ENCODE data around the gene ZBTB14.

The ZBTB14 gene

GRCh38 chr18:5294113-5294456, 1.4 kb downstream of the ZBTB14 start:
- peak overlapping the region; percentile 88 for H3K4me3 ChIP-seq (ENCODE audit: low read length)
- TF ChIP-seq CTCF (conservative IDR thresholded peaks at IDR 0.05; ENCODE audit: low read length), result no peak
- no peak for DNase-seq (ENCODE audit: low read depth)

DNA sequence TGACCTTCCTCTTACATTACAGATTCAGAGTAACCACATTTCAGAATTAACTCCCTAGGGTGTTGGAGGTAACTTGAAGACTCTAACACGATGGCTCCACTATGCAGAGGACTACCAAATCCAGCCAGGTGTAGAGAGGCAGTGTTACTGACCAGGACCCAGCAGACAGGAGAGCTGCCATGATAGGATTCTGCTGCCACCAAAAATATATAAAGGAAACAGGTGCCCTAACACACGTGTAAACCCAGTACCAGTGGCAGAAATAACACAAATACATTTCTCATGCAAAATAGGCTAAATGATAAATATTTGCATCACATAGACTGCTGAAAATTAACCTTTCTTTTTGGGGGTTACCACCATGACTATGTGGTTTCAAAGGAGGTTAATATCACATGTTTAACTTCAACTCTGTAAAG, 7.0 kb downstream of the ZBTB14 start:
- no peak for DNase-seq (ENCODE audit: low read depth)
- no peak for TF ChIP-seq CTCF (conservative IDR thresholded peaks at IDR 0.05; ENCODE audit: low read length)
- no peak overlapping the region for H3K4me3 ChIP-seq (ENCODE audit: low read length)

DNA sequence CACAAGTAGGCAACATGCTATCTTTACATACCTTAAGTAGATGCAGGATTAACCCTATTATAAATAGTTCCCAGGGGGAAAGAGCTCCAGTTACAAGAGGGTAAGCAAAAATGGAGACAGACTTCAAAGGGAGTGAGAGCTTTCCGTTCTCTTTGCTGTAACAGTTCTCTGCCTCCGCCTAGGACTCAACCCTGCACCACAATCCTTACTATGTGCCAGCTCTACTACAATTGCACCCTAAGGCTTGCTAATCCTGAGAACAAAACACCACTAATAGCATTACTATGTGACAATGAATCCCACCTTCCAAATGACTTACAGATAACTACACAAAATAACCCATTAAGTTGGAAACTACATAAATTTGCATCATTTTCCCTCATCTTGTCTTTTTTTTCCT, 7.7 kb downstream of the ZBTB14 start:
- no peak for DNase-seq (ENCODE audit: low read depth)
- no peak overlapping the region for H3K4me3 ChIP-seq (ENCODE audit: low read length)
- TF ChIP-seq CTCF (conservative IDR thresholded peaks at IDR 0.05; ENCODE audit: low read length), result no peak

DNA sequence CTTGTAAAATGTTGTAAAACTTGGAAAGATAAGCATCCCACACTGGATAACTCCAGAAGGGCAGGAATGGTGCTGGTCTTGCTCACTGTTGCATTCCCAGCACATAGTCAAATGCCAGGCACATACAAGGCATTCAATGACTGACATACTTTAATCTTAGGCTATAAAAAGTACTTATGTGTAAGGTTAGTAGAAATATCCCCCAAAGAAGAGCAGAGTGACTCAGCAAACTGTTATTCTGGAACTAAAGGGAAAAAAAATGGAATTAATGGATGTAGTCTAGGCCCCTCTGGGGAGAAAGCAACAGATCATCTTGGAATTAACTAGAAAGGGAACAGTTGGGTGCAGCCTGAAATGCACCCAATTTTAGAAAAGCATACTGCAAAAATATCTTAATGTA, 9.0 kb downstream of the ZBTB14 start:
- TF ChIP-seq CTCF (conservative IDR thresholded peaks at IDR 0.05; ENCODE audit: low read length), result no peak
- H3K4me3 ChIP-seq (ENCODE audit: low read length), result no peak overlapping the region
- no peak for DNase-seq (ENCODE audit: low read depth)

DNA sequence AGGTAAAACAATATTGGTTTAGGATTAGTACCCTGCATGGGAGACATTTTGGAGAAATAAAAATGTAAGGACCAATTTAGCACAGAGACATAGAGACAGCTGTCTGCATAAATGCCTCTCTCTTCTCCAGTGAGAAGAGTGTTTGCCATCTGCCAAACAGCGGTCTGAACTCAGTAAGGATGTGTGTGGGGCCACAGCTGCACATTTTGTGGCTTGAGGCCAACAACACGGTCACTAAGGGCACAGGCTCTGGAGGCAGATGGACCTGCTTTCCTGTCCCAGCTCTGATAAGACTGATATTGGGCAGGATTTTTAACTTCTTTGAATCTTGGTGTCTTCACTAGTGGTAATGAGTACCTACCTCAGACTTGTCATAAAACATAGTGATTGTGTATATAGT, 10.2 kb downstream of the ZBTB14 start:
- no peak overlapping the region for H3K4me3 ChIP-seq (ENCODE audit: low read length)
- no peak for TF ChIP-seq CTCF (conservative IDR thresholded peaks at IDR 0.05; ENCODE audit: low read length)
- no peak for DNase-seq (ENCODE audit: low read depth)

GRCh38 chr18:5284808-5285207, 10.7 kb downstream of the ZBTB14 start:
- H3K4me3 ChIP-seq (ENCODE audit: low read length), result no peak overlapping the region
- no peak for DNase-seq (ENCODE audit: low read depth)
- no peak for TF ChIP-seq CTCF (conservative IDR thresholded peaks at IDR 0.05; ENCODE audit: low read length)

DNA sequence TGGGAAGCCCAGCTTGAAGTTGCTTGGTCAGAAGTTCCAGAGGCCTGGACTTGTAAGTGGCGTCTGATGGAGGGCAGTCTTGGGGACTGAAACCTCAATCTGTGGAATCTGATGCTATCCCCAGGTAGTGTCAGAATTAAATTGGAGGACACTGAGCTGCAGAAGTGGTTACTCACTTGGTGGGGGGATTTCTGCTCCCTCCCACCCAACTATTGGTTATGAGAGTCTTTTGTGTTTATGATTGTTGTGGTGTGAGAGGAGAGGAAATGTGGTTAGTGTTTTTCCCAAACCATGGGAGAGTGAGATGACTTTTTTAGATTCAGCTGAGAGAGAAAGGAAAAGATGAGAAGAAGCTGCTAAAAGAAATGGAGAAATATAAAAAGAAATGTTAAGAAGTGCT, 12.8 kb downstream of the ZBTB14 start:
- DNase-seq (ENCODE audit: low read depth), result no peak

More for the DNA sequence above, 12.8 kb downstream of the ZBTB14 start:
- no peak for TF ChIP-seq CTCF (conservative IDR thresholded peaks at IDR 0.05; ENCODE audit: low read length)
- H3K4me3 ChIP-seq (ENCODE audit: low read length), result no peak overlapping the region

All from AG10803 (cell line).